ENCODE data around the gene PTMA. TPM values are rescaled to one million over a fixed set of nuclear protein-coding genes. Genes with fewer than 3 reads are reported as not detected.
A peak's percentile ranks its signal among the peaks of the same experiment; 100 is the strongest.

Gene PTMA
- total RNA-seq, 2 experiments from 2014 or later, result 1,546 to 1,586 TPM

DNA sequence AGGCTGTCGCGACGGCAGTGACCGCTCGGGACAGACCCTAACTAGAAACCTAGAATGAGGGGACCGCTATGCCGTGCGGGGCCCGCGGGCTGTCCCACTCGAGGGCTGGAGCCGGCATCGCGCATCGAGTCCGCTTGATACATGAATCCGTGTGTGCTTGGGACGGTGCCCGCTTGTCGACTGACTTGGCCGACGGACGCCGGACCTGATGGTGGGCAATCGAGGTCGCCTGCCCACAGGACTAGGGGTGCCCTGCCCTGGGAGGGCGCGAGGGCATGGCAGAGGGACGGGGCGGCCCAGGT, 749 bp upstream of the PTMA start:
- Histone ChIP-seq H3K4me1 (ENCODE audit: insufficient read depth, low read length) (peaks cover 46% of the 10 kb centered on the region), H3K36me3 (ENCODE audit: insufficient read depth, low read length) (peaks cover 18% of the 10 kb centered on the region), H3K27ac (ENCODE audit: low read depth in 1 of 2, low read length in 2 of 2) (peak overlapping the region; percentile 98 to 100), H3K4me3 (ENCODE audit: low read length) (peak overlapping the region; percentile 82), H3K9me3 (ENCODE audit: control insufficient read depth in 1 of 2, insufficient read depth in 1 of 2, low read length in 2 of 2) (no peaks in the 10 kb centered on the region), H3K27me3 (ENCODE audit: control insufficient read depth in 1 of 2, insufficient read depth in 2 of 2, low read length in 2 of 2) (no peaks in the 10 kb centered on the region)
- ATAC-seq (ENCODE audit: poor library complexity) (peak; percentile 0), DNase-seq (peak in 9 of 14 experiments; percentile 45 to 75 (median 51))
- TF ChIP-seq, protein P1, sequence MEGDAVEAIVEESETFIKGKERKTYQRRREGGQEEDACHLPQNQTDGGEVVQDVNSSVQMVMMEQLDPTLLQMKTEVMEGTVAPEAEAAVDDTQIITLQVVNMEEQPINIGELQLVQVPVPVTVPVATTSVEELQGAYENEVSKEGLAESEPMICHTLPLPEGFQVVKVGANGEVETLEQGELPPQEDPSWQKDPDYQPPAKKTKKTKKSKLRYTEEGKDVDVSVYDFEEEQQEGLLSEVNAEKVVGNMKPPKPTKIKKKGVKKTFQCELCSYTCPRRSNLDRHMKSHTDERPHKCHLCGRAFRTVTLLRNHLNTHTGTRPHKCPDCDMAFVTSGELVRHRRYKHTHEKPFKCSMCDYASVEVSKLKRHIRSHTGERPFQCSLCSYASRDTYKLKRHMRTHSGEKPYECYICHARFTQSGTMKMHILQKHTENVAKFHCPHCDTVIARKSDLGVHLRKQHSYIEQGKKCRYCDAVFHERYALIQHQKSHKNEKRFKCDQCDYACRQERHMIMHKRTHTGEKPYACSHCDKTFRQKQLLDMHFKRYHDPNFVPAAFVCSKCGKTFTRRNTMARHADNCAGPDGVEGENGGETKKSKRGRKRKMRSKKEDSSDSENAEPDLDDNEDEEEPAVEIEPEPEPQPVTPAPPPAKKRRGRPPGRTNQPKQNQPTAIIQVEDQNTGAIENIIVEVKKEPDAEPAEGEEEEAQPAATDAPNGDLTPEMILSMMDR (IDR thresholded peaks at IDR 0.05), result no peak
- Mint-ChIP-seq H3K27me3 (peaks cover 9% of the 10 kb centered on the region), H3K4me3 (peak overlapping the region; percentile 98), H3K27ac (peak overlapping the region; percentile 100), H3K9me3 (no peaks in the 10 kb centered on the region), H3K36me3 (ENCODE audit: low read depth) (peaks cover 58% of the 10 kb centered on the region), H3K4me1 (ENCODE audit: low read depth) (peaks cover 47% of the 10 kb centered on the region)
- ChIA-PET CTCF (interaction anchor here (0.7 to 5.8 kb wide), 19 partner anchors 7 to 244 kb away, joined by 3 to 38 read pairs (median 6); partner anchors contain the start of genes COPS7B and NCL), POLR2A (interaction anchor here (0.6 to 8.7 kb wide), 22 partner anchors 9 to 937 kb away, joined by 3 to 245 read pairs (median 6); partner anchors contain the start of gene NCL)
- intact Hi-C loops (cut with DNase I, micrococcal nuclease), result loop anchor here in 1 of 2 experiments (5.0 kb wide), 1 partner anchor 245 kb away; the partner anchor contains the start of gene NCL

DNA sequence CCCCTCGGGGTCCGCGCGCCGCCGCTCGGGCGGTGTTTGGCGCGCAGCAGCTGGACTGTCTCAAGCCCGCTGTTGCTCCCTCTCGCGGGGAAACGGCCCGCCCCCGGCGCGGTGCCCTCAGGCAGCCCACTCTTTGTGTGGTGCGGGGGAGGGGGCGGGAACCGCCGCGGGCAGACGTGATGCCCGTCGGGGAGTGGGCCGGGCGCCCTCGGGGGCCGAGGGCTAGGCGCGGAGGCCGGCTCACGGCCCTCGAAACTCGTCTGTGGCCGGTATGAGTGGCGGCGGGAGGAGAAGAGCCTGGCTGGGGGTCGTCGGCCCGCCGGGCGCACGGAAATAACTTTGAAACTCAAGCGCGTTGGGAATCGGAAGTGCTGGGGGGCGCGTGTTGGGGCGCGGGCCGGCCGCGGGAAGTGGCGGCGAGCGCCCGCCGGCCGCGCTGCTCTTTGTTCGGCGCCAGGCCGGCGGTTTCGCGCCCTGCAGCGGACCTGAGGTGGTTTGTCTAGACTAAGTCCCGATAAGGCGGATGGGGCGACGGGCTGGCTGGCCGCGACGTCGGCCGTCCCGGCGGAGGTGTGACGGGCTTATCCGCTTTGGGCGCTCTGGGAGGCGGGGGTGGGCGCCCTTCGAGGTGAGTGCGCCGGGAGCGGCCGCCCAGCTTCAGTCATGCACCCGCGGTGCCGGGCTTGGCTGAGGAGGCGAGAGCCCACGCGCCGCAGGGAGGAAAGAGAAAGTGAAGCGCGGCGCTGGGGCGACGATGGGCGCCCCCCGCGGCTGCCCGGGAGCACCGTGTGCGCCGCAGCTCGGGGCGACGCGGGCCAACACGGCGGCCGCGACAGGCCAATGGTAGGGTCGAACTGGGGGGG, 679 bp downstream of the PTMA start:
- Mint-ChIP-seq H3K27me3 (peaks cover 9% of the 10 kb centered on the region), H3K4me3 (peak overlapping the region; percentile 100), H3K36me3 (ENCODE audit: low read depth) (peaks cover 69% of the 10 kb centered on the region), H3K27ac (peak overlapping the region; percentile 100), H3K4me1 (ENCODE audit: low read depth) (peaks cover 55% of the 10 kb centered on the region), H3K9me3 (no peaks in the 10 kb centered on the region)
- POLR2A ChIA-PET, result interaction anchor here (0.8 to 8.7 kb wide), 30 partner anchors 7 to 842 kb away, joined by 3 to 245 read pairs (median 4); partner anchors contain the start of genes NCL and PDE6D
- Histone ChIP-seq H3K9me3 (ENCODE audit: control insufficient read depth in 1 of 2, insufficient read depth in 1 of 2, low read length in 2 of 2) (no peaks in the 10 kb centered on the region), H3K4me1 (ENCODE audit: insufficient read depth, low read length) (peaks cover 55% of the 10 kb centered on the region), H3K4me3 (ENCODE audit: low read length) (peak overlapping the region; percentile 97), H3K36me3 (ENCODE audit: insufficient read depth, low read length) (peaks cover 25% of the 10 kb centered on the region), H3K27me3 (ENCODE audit: control insufficient read depth in 1 of 2, insufficient read depth in 2 of 2, low read length in 2 of 2) (no peaks in the 10 kb centered on the region), H3K27ac (ENCODE audit: low read depth in 1 of 2, low read length in 2 of 2) (peak overlapping the region; percentile 80 to 97)
- intact Hi-C loops (cut with DNase I, micrococcal nuclease), result loop anchor here (1.0 to 5.0 kb wide), 2 partner anchors 47 to 247 kb away; partner anchors contain the start of gene NCL (in 1 of the 2)
- ATAC-seq (ENCODE audit: poor library complexity) (no peak), DNase-seq (peak in 13 of 14 experiments; percentile 20 to 82 (median 52))
- CTCF ChIA-PET, result interaction anchor here (0.7 to 2.4 kb wide), 9 partner anchors 15 to 244 kb away, joined by 3 to 10 read pairs (median 3); partner anchors contain the start of gene NCL
- TF ChIP-seq, protein P1 (IDR thresholded peaks at IDR 0.05), result no peak

DNA sequence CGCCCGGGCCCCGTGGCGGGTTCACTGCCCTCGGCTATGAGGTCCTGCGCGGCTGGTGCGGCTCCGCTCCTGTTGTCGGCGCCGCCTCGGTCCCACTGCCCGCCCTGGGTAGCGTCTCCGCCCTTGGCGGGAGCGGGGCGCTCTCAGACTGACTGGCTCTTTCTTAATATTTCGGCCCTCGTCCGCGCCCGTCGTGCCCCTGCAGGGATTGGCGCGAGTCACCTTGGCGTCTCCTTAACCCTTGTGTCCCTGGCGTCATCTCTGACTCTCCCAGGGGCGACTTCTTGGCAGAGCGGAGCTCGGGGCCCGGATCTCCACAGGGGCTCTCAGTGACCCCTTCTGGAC, 1.3 kb downstream of the PTMA start:
- DNase-seq (peak in 9 of 14 experiments; percentile 13 to 54 (median 29)), ATAC-seq (ENCODE audit: poor library complexity) (no peak)
- Histone ChIP-seq H3K27me3 (ENCODE audit: control insufficient read depth in 1 of 2, insufficient read depth in 2 of 2, low read length in 2 of 2) (no peaks in the 10 kb centered on the region), H3K4me1 (ENCODE audit: insufficient read depth, low read length) (peaks cover 61% of the 10 kb centered on the region), H3K9me3 (ENCODE audit: control insufficient read depth in 1 of 2, insufficient read depth in 1 of 2, low read length in 2 of 2) (no peaks in the 10 kb centered on the region), H3K36me3 (ENCODE audit: insufficient read depth, low read length) (peaks cover 31% of the 10 kb centered on the region), H3K27ac (ENCODE audit: low read depth in 1 of 2, low read length in 2 of 2) (peak overlapping the region; percentile 80 to 97), H3K4me3 (ENCODE audit: low read length) (peak overlapping the region; percentile 97)
- Mint-ChIP-seq H3K4me1 (ENCODE audit: low read depth) (peaks cover 56% of the 10 kb centered on the region), H3K36me3 (ENCODE audit: low read depth) (peaks cover 72% of the 10 kb centered on the region), H3K9me3 (no peaks in the 10 kb centered on the region), H3K4me3 (peak overlapping the region; percentile 96), H3K27ac (peak overlapping the region; percentile 100), H3K27me3 (peaks cover 9% of the 10 kb centered on the region)
- TF ChIP-seq, protein P1 (IDR thresholded peaks at IDR 0.05), result no peak
- ChIA-PET POLR2A (interaction anchor here (0.8 to 8.7 kb wide), 17 partner anchors 10 to 583 kb away, joined by 3 to 245 read pairs (median 4); partner anchors contain the start of genes NCL and PDE6D), CTCF (interaction anchor here (0.7 to 1.6 kb wide), 8 partner anchors 25 to 245 kb away, joined by 3 to 6 read pairs (median 3); partner anchors contain the start of gene NCL)
- intact Hi-C loops (cut with DNase I, micrococcal nuclease), result loop anchor here in 1 of 2 experiments (5.0 kb wide), 1 partner anchor 247 kb away; the partner anchor contains the start of gene NCL

Measured in CD4-positive, alpha-beta T cell (primary cell).